Measurements from ENCODE around the gene PLCG1.

DNA sequence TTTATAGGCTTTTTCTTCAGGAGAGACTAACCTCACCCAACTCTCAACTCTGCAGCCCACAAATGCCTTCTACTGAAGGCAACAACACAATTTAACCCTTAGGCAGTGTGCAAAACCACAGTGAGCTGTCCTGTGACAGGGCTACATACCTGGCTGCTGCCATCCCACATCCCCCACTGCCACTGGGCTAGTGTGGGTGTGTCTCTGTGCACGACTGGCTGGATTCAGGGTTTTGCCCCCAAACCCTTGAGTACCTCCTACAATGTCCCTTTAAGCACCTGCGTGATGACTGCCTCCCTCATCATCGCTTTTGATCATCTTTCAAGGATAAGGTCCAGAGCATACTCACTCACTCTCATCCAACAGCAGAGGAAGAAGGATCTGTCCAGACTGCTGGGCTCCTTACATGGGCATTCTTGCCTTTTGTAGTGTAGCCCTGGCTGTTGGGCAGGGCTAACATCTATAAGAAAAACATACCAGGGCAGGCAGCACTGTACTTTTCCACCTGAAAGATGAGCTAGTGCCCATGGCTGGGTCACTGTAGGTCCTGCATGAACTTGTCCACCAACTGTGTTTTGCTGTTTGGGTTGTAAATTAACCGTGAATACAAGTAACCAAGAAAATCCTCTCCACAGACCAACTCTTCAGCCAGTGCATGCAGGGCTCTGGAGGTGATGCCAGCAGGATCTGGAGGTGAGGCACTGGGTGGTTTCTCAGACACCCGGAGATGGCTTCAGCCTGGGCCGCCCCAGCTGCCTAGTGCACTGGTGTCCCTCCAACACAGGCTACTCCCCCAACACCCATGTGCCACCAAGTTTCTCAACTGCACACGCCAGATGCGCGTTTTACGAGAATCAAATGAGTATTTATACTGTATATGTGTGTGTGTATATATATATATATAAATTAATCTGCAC, 45.2 kb downstream of the PLCG1 start:
- TF ChIP-seq CTCF (IDR thresholded peaks at IDR 0.05) (no peak), EP300 (IDR thresholded peaks at IDR 0.05) (no peak), POLR2A (IDR thresholded peaks at IDR 0.05) (no peak), POLR2AphosphoS5 (IDR thresholded peaks at IDR 0.05) (no peak)

Data from suprapubic skin (tissue), 4 donors.